Left renal pelvis (tissue), 4 donors: Measurements from ENCODE around the gene BBIP1. TPM values are rescaled to one million over a fixed set of nuclear protein-coding genes. Genes with fewer than 3 reads are reported as not detected.

ENCODE experiments used
- DNase-seq, 4 donors: peaks; one replicate each; pipeline ENCODE4 v3.0.0-alpha.2; 2013; ENCODE audit warnings: low read depth in 4 of 4, low spot score in 3 of 4
- polyA plus RNA-seq, 4 donors: library from polyadenylated mRNA; unstranded; fragments of 120-200 nt; gene quantifications; one replicate each; pipeline ENCODE4 v1.2.1, GENCODE V29; 2013; ENCODE audit not compliant: insufficient read length in 4 of 4

The BBIP1 gene
- polyA plus RNA-seq, 4 donors = 40.3 to 61.7 (median 50.8) TPM

- DNase-seq = no peak
Measured at GRCh38 chr10:110865809-110866482, 53.0 kb downstream of the BBIP1 start.

- no peak for DNase-seq
Measured at GRCh38 chr10:110865186-110865808, 53.7 kb downstream of the BBIP1 start.

GRCh38 chr10:110864662-110865140, 54.3 kb downstream of the BBIP1 start:
- DNase-seq = no peak

- DNase-seq = no peak
Measured at GRCh38 chr10:110863956-110864355, 55.0 kb downstream of the BBIP1 start.

GRCh38 chr10:110863361-110863760, 55.6 kb downstream of the BBIP1 start:
- DNase-seq = no peak

GRCh38 chr10:110862961-110863360, 56.0 kb downstream of the BBIP1 start:
- DNase-seq = no peak

- DNase-seq = no peak
Measured at GRCh38 chr10:110861930-110862649, 56.9 kb downstream of the BBIP1 start.

GRCh38 chr10:110861476-110861875, 57.5 kb downstream of the BBIP1 start:
- DNase-seq = no peak

GRCh38 chr10:110860576-110861241, 58.3 kb downstream of the BBIP1 start:
- DNase-seq = no peak

- DNase-seq = no peak
Measured at GRCh38 chr10:110859973-110860376, 59.0 kb downstream of the BBIP1 start.

GRCh38 chr10:110859206-110859972, 59.6 kb downstream of the BBIP1 start:
- no peak for DNase-seq

GRCh38 chr10:110858297-110858934, 60.6 kb downstream of the BBIP1 start:
- no peak for DNase-seq

- DNase-seq = no peak
Measured at GRCh38 chr10:110857265-110858171, 61.5 kb downstream of the BBIP1 start.

- DNase-seq = no peak
Measured at GRCh38 chr10:110853921-110854605, 64.9 kb downstream of the BBIP1 start.

GRCh38 chr10:110852947-110853346, 66.0 kb downstream of the BBIP1 start:
- DNase-seq = no peak

GRCh38 chr10:110852255-110852896, 66.6 kb downstream of the BBIP1 start:
- no peak for DNase-seq

GRCh38 chr10:110851020-110851612, 67.9 kb downstream of the BBIP1 start:
- no peak for DNase-seq
